ENCODE results near the gene TECTB.

- TF ChIP-seq, protein P1, sequence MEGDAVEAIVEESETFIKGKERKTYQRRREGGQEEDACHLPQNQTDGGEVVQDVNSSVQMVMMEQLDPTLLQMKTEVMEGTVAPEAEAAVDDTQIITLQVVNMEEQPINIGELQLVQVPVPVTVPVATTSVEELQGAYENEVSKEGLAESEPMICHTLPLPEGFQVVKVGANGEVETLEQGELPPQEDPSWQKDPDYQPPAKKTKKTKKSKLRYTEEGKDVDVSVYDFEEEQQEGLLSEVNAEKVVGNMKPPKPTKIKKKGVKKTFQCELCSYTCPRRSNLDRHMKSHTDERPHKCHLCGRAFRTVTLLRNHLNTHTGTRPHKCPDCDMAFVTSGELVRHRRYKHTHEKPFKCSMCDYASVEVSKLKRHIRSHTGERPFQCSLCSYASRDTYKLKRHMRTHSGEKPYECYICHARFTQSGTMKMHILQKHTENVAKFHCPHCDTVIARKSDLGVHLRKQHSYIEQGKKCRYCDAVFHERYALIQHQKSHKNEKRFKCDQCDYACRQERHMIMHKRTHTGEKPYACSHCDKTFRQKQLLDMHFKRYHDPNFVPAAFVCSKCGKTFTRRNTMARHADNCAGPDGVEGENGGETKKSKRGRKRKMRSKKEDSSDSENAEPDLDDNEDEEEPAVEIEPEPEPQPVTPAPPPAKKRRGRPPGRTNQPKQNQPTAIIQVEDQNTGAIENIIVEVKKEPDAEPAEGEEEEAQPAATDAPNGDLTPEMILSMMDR (IDR thresholded peaks at IDR 0.05 in 2 of 3, conservative IDR thresholded peaks at IDR 0.05 in 1 of 3; ENCODE audit: borderline replicate concordance in 1 of 3, insufficient read depth in 1 of 3, low read depth in 2 of 3, low read length in 2 of 3), result no peak
- TF ChIP-seq POLR2AphosphoS5 (IDR thresholded peaks at IDR 0.05; ENCODE audit: low read depth, low read length), result no peak
- no peak for TF ChIP-seq EZH2 (IDR thresholded peaks at IDR 0.05)
- no peak for TF ChIP-seq CEBPB (IDR thresholded peaks at IDR 0.05; ENCODE audit: low read depth)
- TF ChIP-seq EZH2phosphoT487 (IDR thresholded peaks at IDR 0.05; ENCODE audit: borderline replicate concordance), result no peak
- no peak for TF ChIP-seq POLR2A (IDR thresholded peaks at IDR 0.05; ENCODE audit: borderline replicate concordance, extremely low read depth, insufficient read depth, insufficient read length)
- no peak for TF ChIP-seq RAD21 (IDR thresholded peaks at IDR 0.05; ENCODE audit: low read depth)
Measured at GRCh38 chr10:112349521-112350085, 66.4 kb downstream of the TECTB start.

Measured in HCT116 (cell line).